OCI-M2 (cell line): ENCODE data around the gene ENDOU.

ENCODE experiments used
- DNase-seq: peaks from one replicate; lab custom pipeline; 2025; ENCODE audit not compliant: unreplicated experiment; lab: John Stamatoyannopoulos, UW

ENDOU gene

GRCh38 chr12:47757840-47758583 is 32.7 kb upstream of the ENDOU start:
- DNase-seq, result no peak

DNA sequence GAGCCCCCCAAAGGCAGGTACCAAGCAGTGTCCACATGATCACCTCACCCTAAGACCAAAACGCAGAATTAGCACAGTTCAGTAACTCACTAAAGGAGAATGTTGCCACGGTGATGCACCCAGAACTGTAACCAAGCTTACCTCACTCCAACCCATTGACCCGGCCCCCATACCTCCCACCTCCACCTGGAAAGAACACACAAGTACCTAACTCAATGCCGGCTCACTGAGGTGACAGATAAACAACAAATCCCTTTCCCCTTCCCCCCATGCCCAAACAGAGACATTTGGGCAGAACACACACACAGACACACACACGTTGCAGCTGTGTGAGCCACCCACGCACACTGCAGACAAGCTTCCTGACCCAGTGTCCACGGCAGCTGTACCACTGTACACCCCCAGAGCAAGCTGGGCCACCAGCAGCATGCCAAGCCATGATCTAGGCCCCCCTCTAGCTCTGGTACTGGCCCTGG is 32.1 kb upstream of the ENDOU start:
- DNase-seq, result no peak

DNA sequence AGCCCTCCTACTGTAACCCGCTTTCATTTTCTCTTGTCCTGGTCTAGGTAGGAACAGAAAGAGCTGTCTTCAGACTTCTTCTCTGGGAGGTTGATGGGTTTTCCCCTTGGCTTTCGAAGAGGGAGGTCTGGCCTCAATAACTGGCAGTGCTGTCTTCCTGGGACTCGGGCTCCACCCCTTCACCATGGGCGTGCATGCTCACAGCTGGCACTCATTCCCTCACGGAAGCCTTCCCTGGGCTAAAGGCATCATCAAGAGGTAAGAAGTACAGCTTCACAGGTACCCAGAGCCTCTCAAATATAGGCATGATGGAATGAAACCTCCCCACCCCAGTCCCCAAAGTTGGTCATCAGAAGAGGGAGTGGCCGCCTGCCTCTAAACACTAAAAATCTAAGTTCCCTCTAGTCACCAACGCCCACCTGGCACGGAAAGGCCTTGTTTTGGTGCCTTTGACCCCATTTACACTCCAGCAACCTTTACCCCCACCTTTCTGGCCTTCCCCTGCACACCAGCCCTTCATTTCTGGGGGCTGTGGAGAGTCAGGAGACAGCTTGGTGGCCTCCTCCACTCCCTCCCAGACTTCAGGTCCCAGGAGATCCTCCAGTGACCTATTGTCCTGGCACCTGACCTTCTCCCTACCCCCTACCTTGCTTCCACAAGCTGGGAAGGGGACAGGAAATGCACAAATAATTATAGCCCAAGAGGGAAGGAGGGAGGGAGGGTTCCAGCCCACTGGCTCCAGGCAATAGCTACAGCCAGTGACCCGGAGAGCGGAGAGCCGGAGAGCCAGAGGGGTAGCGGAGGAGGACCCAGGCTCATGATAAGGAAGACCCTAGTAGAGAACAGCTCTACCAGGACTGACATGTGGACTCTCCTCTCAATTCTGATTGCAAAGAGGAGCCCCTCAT is 30.6 kb upstream of the ENDOU start:
- DNase-seq, result no peak

- no peak for DNase-seq
These were observed 29.6 kb upstream of the ENDOU start for GRCh38 chr12:47754881-47755280.

- no peak for DNase-seq
These were observed 28.8 kb upstream of the ENDOU start for GRCh38 chr12:47754126-47754525.

DNA sequence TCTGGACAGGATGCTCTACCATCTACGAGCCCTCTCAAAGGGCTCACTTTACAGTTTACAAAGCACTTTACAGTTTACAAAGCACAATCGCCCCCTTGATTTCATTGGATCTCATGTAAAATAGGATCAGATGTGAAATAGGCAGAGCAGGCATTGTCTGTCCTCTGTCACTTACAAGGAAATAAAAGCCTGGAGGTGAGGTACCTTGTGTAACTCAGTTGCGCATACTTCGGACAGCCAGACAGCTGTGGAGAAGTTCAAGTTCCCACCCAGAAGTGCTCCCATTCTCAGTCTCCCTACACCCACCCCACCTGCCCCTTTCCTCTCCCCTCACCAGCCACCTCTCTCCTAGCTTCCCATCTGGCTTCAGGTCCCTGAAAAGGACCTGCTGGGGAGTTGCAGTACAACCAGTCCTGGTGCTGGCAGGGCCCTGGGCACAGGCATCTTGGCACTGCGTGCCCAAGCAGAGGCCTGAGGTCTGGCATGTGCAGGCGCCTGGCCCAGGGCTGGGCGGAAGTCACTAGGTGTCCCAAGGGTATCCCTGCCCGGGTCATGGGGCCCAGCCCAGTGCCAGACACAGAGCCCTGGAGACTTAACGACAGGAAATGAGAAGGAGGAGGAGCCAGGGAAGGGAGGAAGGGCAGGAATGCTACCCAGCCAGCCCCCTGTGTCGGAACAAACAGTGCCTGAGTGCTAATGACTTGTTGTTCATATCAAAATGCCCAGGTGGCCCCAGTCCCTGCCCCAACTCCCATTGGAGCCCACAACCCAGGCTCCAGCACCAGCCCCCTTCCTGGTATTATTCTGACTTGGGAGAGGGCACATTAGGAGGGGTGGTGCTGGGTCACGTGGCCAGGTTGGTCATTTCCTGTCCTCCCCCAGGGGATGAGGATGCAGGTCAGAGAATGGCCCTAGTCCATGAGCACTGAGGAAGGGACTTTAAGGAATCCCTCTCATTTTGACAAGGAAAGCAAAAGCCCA is 28.0 kb upstream of the ENDOU start:
- DNase-seq, result no peak

DNA sequence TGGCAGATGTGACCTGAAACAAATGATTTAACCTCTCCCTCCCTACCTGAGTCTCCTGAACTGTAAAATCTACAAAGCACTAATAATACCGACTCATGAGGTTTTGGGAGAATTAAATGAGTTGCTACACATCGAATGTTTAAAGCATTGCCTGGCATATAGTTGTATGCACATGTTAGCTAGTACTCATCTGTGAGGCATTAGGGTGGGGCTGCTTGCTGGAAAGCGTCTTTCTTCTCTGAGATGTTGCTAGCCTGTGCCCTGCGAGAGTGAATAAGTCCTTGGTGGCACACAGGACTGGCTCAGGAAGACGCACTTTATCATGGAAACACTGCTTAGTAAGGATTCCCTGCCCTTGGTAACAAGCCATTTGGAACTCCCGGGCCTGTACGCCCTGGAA is 27.3 kb upstream of the ENDOU start:
- DNase-seq, result no peak

DNA sequence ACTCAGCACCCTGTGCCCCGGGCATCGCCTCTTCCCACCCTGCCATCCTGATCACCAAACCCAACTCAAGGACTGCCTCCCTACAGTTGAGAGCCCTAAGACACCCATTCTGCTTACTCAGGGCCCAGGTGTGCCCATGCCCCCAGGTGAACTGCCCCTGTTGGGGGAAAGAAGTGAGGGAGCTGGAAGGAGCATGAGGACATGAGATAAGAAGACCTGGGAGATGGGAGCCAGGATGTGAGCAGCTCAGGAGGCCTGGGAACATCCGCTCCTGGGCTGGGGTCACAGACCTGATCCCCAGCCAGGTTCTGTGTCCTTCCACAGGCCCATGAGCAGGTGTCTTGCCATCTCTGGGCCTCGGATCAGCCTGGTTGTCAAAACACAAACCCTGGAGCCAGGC is 26.8 kb upstream of the ENDOU start:
- no peak for DNase-seq

- no peak for DNase-seq
These were observed 26.3 kb upstream of the ENDOU start for GRCh38 chr12:47751561-47751960.

DNA sequence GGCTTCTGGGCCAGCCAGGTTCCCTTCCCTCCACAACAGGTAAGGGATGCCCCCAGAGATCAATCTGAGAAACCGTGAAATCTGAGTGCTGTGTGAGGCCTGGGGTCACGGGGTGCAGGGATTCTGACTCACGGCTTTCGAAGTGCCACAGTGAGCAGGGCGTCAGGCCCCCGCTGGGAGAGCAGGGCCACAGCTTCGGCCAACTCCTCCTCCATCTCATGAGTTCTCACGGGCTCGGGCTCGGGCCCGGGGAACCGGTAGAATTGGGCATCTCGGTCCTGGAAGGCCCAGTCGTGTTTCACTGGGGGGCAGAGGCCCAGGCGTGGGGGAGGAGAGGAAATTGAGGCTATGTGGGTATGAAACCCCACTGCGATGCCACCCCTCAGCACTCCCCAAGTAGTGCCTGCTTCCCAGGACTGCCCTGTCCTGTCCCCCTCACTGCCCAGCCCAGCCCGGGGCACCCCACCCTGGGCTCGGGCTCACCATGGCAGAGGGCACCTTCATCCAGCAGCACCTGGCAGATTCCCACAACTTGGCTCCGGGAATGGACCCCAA is 25.7 kb upstream of the ENDOU start:
- no peak for DNase-seq

- DNase-seq, result no peak
These were observed 25.0 kb upstream of the ENDOU start for GRCh38 chr12:47750229-47750798.

DNA sequence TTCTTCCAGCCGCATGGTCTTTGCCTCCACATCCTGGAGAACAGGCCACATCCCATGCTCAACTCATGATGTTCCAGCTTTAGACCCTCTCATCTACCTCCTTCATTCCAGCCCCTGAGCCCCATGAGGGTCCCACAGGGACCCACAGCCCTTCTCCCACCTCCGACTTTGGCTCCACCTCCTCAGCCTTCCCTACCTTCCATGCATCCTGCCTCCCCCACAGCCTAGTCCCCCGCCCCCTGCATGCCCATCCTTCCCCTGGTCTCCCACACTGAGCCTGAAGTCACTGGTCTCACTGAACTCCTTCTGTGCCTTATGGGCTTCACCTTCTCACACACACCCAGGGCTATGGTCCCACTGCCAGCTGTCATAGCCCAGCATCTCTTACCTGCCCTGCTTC is 23.6 kb upstream of the ENDOU start:
- DNase-seq, result no peak

GRCh38 chr12:47748507-47748828 is 23.2 kb upstream of the ENDOU start:
- no peak for DNase-seq

- DNase-seq, result no peak
These were observed 22.6 kb upstream of the ENDOU start for GRCh38 chr12:47747596-47748506.

DNA sequence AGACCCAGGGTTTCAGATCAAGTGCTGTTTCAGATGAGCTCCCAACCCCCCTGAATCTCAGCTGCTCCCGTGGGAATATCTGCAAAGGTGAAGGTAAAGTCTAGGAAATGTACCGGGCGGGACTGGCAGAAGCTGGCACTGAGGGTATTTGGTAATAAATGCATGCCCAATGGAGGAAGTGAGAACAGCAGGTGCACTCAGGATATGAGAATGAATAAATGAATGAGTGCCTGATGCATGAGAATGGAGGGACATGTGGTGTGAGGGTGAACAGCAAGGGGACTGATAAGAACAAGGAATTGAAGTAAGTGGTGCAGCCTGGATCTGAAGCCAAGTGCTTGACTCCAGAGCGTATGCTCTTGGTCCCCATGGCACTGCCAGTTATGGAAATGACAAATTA is 21.8 kb upstream of the ENDOU start:
- DNase-seq, result no peak

DNA sequence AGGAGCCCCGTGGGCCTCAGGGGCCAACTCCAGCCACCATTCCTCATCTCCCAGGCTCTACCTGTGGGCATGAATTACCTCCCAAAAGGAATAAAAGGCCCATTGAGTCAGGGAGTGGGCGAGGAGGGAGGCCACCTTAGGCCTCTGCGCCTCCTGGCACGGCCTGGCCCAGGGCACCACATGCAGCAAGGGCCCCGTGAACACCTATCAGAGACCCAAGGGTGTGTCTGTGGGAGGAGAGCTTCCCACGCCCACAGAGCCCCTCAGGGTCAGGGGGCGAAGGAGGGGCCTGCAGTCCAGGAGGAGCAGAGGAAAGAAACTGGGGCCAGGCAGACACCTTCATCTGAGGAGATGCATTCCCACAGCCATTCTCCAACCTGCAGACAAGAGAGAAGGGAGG is 21.2 kb upstream of the ENDOU start:
- DNase-seq, result no peak

- no peak for DNase-seq
These were observed 20.8 kb upstream of the ENDOU start for GRCh38 chr12:47746073-47746472.

DNA sequence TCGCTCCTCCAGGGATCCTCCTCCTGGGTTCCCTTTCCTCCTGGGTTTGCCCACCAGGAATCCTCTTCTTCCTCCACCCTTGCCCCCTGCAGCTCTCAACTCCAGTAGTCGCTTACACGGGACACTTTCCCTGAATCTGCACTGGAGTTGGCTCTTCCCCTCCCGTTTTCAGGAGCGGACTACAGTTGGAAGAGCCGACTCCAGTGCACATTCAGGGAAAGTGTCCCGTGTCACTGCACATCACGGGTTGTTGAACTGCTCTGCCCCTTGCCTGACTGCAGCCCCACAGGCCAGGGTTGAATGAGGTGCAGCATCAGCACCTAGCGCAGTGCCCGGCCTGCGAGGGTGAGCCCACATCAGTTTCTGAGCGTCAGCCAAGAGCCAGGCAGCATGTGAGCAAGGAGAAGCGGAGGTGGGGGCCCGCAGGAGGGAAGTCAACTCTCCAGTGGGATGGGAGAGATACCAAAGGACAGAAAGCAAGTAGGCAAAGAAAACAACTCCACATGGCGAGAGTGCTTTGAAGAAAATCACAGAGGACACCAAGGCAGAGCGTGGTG is 20.3 kb upstream of the ENDOU start:
- DNase-seq, result no peak

DNA sequence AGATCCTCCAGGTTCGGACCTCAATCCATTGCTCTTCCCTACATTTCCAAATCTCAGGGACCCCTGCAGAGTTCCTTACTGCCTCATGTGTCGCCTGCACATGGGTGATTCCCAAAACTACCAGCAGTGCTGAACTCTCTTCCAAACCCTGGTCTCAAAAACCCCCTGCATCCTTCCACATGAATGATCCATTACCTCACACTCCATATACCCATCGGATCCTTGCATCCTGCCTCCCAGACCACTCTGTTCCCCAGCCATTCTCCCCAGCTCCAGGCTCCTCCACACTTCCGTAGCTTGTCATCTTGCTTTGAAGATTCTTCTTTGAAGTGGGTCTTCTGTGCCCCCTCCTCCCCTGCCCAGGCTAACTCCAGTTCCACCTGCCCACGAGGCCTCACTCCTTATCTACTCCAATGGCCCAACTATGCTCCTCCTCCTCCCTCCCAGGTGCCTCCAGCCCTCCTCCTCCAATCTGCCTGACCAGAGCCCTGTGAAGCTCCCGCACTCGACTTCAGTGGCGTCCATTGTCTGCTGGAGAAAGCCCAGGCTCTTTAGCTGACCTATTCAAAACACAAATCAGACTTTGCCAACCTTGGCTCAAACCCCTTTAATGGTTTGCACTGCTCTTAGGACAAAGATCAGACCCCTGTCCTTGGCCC is 19.6 kb upstream of the ENDOU start:
- DNase-seq, result no peak
